ENCODE data around the gene PREX1.

PREX1 gene

GRCh38 chr20:48694381-48694865 lies 133.4 kb downstream of the PREX1 start:
- no peak for DNase-seq

GRCh38 chr20:48691523-48691922 lies 136.3 kb downstream of the PREX1 start:
- no peak for DNase-seq

GRCh38 chr20:48690888-48691287 lies 136.9 kb downstream of the PREX1 start:
- no peak for DNase-seq

GRCh38 chr20:48689874-48690571 lies 137.8 kb downstream of the PREX1 start:
- no peak for DNase-seq

GRCh38 chr20:48689388-48689787 lies 138.4 kb downstream of the PREX1 start:
- no peak for DNase-seq

GRCh38 chr20:48688579-48688978 lies 139.2 kb downstream of the PREX1 start:
- no peak for DNase-seq

GRCh38 chr20:48687117-48687800 lies 140.5 kb downstream of the PREX1 start:
- DNase-seq = no peak

GRCh38 chr20:48686238-48687116 lies 141.3 kb downstream of the PREX1 start:
- no peak for DNase-seq

- DNase-seq = no peak
Measured at GRCh38 chr20:48685300-48685699, 142.5 kb downstream of the PREX1 start.

GRCh38 chr20:48684501-48685041 lies 143.2 kb downstream of the PREX1 start:
- no peak for DNase-seq

GRCh38 chr20:48683467-48684175 lies 144.2 kb downstream of the PREX1 start:
- no peak for DNase-seq

- no peak for DNase-seq
Measured at GRCh38 chr20:48682529-48683363, 145.1 kb downstream of the PREX1 start.

- DNase-seq = no peak
Measured at GRCh38 chr20:48681873-48682426, 145.8 kb downstream of the PREX1 start.

- DNase-seq = no peak
Measured at GRCh38 chr20:48681201-48681872, 146.5 kb downstream of the PREX1 start.

GRCh38 chr20:48680650-48681049 lies 147.1 kb downstream of the PREX1 start:
- no peak for DNase-seq

- DNase-seq = no peak
Measured at GRCh38 chr20:48679599-48679998, 148.2 kb downstream of the PREX1 start.

- no peak for DNase-seq
Measured at GRCh38 chr20:48679011-48679410, 148.8 kb downstream of the PREX1 start.

GRCh38 chr20:48678421-48678820 lies 149.4 kb downstream of the PREX1 start:
- no peak for DNase-seq

GRCh38 chr20:48676795-48677460 lies 150.9 kb downstream of the PREX1 start:
- no peak for DNase-seq

GRCh38 chr20:48676125-48676524 lies 151.7 kb downstream of the PREX1 start:
- no peak for DNase-seq

Data from AML-193 (cell line).